ENCODE measurements around the gene SYNPO.

The SYNPO gene

GRCh38 chr5:150601491-150602345 is 38.7 kb upstream of the SYNPO start:
- H3K4me3 ChIP-seq (ENCODE audit: low read depth, low read length), result no peak overlapping the region
- no peak for TF ChIP-seq CTCF (IDR thresholded peaks at IDR 0.05; ENCODE audit: borderline replicate concordance, insufficient read depth, low read depth, low read length)

GRCh38 chr5:150603052-150603451 is 37.4 kb upstream of the SYNPO start:
- no peak for TF ChIP-seq CTCF (IDR thresholded peaks at IDR 0.05; ENCODE audit: borderline replicate concordance, insufficient read depth, low read depth, low read length)
- H3K4me3 ChIP-seq (ENCODE audit: low read depth, low read length), result no peak overlapping the region

- no peak overlapping the region for H3K4me3 ChIP-seq (ENCODE audit: low read depth, low read length)
- TF ChIP-seq CTCF (IDR thresholded peaks at IDR 0.05; ENCODE audit: borderline replicate concordance, insufficient read depth, low read depth, low read length), result no peak
Measured at GRCh38 chr5:150603491-150603890, 37.0 kb upstream of the SYNPO start.

- no peak overlapping the region for H3K4me3 ChIP-seq (ENCODE audit: low read depth, low read length)
- no peak for TF ChIP-seq CTCF (IDR thresholded peaks at IDR 0.05; ENCODE audit: borderline replicate concordance, insufficient read depth, low read depth, low read length)
Measured at GRCh38 chr5:150604010-150604409, 36.5 kb upstream of the SYNPO start.

- H3K4me3 ChIP-seq (ENCODE audit: low read depth, low read length), result no peak overlapping the region
- no peak for TF ChIP-seq CTCF (IDR thresholded peaks at IDR 0.05; ENCODE audit: borderline replicate concordance, insufficient read depth, low read depth, low read length)
Measured at GRCh38 chr5:150604894-150605440, 35.5 kb upstream of the SYNPO start.

GRCh38 chr5:150605546-150605945 is 34.9 kb upstream of the SYNPO start:
- no peak for TF ChIP-seq CTCF (IDR thresholded peaks at IDR 0.05; ENCODE audit: borderline replicate concordance, insufficient read depth, low read depth, low read length)
- H3K4me3 ChIP-seq (ENCODE audit: low read depth, low read length), result no peak overlapping the region

GRCh38 chr5:150606476-150606875 is 34.0 kb upstream of the SYNPO start:
- H3K4me3 ChIP-seq (ENCODE audit: low read depth, low read length), result no peak overlapping the region
- no peak for TF ChIP-seq CTCF (IDR thresholded peaks at IDR 0.05; ENCODE audit: borderline replicate concordance, insufficient read depth, low read depth, low read length)

All from GM12875 (cell line).